ENCODE results near the gene PDE9A.

The PDE9A gene

DNA sequence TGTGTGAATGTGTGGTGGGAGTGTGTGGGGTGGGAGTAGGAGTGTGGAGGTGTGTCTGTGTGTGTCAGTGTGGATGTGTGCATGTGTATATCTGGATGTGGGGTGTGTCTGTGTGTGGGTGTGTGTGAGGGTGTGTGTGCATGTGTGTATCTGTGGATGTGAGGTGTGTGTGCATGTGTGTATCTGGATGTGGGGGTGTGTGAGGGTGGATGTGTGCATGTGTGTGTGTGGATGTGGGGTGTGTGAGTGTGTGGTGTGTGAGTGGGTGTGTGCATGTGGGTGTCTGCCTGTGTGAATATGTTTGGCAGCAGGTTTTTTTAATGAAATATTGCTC, 106.1 kb downstream of the PDE9A start:
- no peak overlapping the region for H3K4me3 ChIP-seq (ENCODE audit: low read depth in 1 of 2, low read length in 2 of 2)
- H3K79me2 ChIP-seq (ENCODE audit: insufficient read depth, low read length), result no peaks in the 10 kb centered on the region
- H3K9ac ChIP-seq (ENCODE audit: low read depth, low read length), result no peak overlapping the region
- no peak overlapping the region for H3K4me2 ChIP-seq (ENCODE audit: insufficient read depth, low read length)
- 0 out of 2 replicates have a peak, but pooled peaks cover 3% of the 10 kb centered on the region for H4K20me1 ChIP-seq (ENCODE audit: insufficient read depth, low read length)
- DNase-seq, result no peak
- no peak overlapping the region for H3K27ac ChIP-seq (ENCODE audit: low read length)
- H3K9me3 ChIP-seq (ENCODE audit: insufficient read depth, low read length, severe bottlenecking), result no peaks in the 10 kb centered on the region
- H3K36me3 ChIP-seq (ENCODE audit: insufficient read depth, low read length), result no peaks in the 10 kb centered on the region
- ATAC-seq (ENCODE audit: insufficient read depth, low read depth), result no peak
- no peaks in the 10 kb centered on the region for H3K4me1 ChIP-seq (ENCODE audit: insufficient read depth, low read length)
- TF ChIP-seq, protein P1, sequence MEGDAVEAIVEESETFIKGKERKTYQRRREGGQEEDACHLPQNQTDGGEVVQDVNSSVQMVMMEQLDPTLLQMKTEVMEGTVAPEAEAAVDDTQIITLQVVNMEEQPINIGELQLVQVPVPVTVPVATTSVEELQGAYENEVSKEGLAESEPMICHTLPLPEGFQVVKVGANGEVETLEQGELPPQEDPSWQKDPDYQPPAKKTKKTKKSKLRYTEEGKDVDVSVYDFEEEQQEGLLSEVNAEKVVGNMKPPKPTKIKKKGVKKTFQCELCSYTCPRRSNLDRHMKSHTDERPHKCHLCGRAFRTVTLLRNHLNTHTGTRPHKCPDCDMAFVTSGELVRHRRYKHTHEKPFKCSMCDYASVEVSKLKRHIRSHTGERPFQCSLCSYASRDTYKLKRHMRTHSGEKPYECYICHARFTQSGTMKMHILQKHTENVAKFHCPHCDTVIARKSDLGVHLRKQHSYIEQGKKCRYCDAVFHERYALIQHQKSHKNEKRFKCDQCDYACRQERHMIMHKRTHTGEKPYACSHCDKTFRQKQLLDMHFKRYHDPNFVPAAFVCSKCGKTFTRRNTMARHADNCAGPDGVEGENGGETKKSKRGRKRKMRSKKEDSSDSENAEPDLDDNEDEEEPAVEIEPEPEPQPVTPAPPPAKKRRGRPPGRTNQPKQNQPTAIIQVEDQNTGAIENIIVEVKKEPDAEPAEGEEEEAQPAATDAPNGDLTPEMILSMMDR (IDR thresholded peaks at IDR 0.05; ENCODE audit: borderline replicate concordance, extremely low read depth, low read length, poor library complexity, severe bottlenecking), result no peak
- no peak for TF ChIP-seq EZH2 (IDR thresholded peaks at IDR 0.05; ENCODE audit: borderline replicate concordance, low read depth, low read length, severe bottlenecking)
- H3K27me3 ChIP-seq (ENCODE audit: insufficient read depth, low read length, poor library complexity), result no peaks in the 10 kb centered on the region
- no peak overlapping the region for H2AFZ ChIP-seq (ENCODE audit: low read depth, low read length)

DNA sequence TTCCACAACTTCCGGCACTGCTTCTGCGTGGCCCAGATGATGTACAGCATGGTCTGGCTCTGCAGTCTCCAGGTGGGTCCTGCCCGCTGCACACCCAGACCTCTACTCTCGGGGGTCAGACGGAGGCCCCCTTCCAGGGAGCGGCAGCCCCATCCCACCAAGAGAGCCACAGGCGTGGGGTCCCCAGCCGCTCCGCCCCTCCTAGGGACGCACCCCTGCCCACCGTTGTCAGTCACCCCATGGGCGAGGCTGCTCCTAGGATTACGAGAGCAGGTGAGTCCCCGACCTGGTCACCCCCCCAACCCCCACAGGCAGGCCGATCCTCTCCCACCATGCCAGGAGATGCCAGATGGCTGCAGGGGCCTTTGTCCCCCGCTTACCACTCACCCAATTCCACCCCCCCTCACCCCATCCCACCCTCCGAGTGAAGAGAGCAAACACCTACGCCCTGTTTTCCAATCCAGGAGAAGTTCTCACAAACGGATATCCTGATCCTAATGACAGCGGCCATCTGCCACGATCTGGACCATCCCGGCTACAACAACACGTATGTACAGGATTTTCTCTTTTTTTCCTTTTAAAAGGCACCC, 107.0 kb downstream of the PDE9A start:
- 0 out of 2 replicates have a peak, but pooled peaks cover 3% of the 10 kb centered on the region for H4K20me1 ChIP-seq (ENCODE audit: insufficient read depth, low read length)
- H3K4me2 ChIP-seq (ENCODE audit: insufficient read depth, low read length), result no peak overlapping the region
- no peaks in the 10 kb centered on the region for H3K79me2 ChIP-seq (ENCODE audit: insufficient read depth, low read length)
- no peaks in the 10 kb centered on the region for H3K36me3 ChIP-seq (ENCODE audit: insufficient read depth, low read length)
- H3K27me3 ChIP-seq (ENCODE audit: insufficient read depth, low read length, poor library complexity), result no peaks in the 10 kb centered on the region
- no peak for DNase-seq
- no peaks in the 10 kb centered on the region for H3K4me1 ChIP-seq (ENCODE audit: insufficient read depth, low read length)
- no peak overlapping the region for H3K27ac ChIP-seq (ENCODE audit: low read length)
- no peak overlapping the region for H3K9ac ChIP-seq (ENCODE audit: low read depth, low read length)
- no peaks in the 10 kb centered on the region for H3K9me3 ChIP-seq (ENCODE audit: insufficient read depth, low read length, severe bottlenecking)
- TF ChIP-seq, protein P1 (IDR thresholded peaks at IDR 0.05; ENCODE audit: borderline replicate concordance, extremely low read depth, low read length, poor library complexity, severe bottlenecking), result no peak
- TF ChIP-seq EZH2 (IDR thresholded peaks at IDR 0.05; ENCODE audit: borderline replicate concordance, low read depth, low read length, severe bottlenecking), result no peak
- no peak for ATAC-seq (ENCODE audit: insufficient read depth, low read depth)
- no peak overlapping the region for H3K4me3 ChIP-seq (ENCODE audit: low read depth in 1 of 2, low read length in 2 of 2)
- H2AFZ ChIP-seq (ENCODE audit: low read depth, low read length), result no peak overlapping the region

DNA sequence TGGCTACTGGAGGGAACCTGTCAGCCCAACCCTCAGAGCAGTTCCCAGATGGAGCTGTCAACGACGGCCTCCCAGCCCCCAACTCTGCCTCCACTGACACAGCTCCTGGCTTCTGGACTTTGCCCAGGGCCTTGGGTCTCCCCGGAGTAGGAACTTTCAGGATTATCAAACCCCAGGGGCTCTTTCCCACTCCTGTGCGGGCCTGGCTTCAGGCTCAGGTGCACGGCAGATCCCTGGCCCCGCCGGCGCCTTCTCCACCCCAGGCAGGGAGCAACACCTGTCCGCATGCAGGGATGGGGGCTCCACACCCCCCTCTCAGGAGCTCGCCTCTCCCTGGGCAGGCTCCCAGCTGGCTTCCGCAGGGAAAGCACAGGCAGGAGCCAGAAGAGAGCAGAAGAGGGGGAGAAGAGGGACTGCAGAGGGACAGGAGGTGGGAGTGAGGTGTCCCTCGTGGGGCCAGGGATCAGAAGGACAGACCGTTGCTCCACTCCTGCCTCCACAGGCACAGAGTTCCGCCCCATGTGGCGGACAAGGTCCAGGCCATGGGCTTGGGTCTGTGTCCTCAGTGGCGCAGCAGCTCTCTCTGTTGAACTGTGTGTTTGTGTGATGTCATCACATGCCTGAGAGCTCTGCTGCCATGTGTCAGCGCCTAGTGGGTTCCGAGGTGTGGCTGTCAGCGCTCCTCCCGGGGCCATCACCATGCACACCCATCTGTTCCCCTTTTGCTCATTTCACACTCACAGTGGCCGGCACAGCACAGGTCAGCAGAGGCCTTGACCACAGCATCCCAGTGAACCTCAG, 107.7 kb downstream of the PDE9A start:
- Histone ChIP-seq H3K9me3 (ENCODE audit: insufficient read depth, low read length, severe bottlenecking) (no peaks in the 10 kb centered on the region), H3K4me3 (ENCODE audit: low read depth in 1 of 2, low read length in 2 of 2) (no peak overlapping the region), H3K4me1 (ENCODE audit: insufficient read depth, low read length) (no peaks in the 10 kb centered on the region), H3K27me3 (ENCODE audit: insufficient read depth, low read length, poor library complexity) (no peaks in the 10 kb centered on the region), H3K9ac (ENCODE audit: low read depth, low read length) (no peak overlapping the region), H3K4me2 (ENCODE audit: insufficient read depth, low read length) (no peak overlapping the region), H3K36me3 (ENCODE audit: insufficient read depth, low read length) (no peaks in the 10 kb centered on the region), H3K79me2 (ENCODE audit: insufficient read depth, low read length) (no peaks in the 10 kb centered on the region), H4K20me1 (ENCODE audit: insufficient read depth, low read length) (0 out of 2 replicates have a peak, but pooled peaks cover 3% of the 10 kb centered on the region), H2AFZ (ENCODE audit: low read depth, low read length) (no peak overlapping the region), H3K27ac (ENCODE audit: low read length) (no peak overlapping the region)
- TF ChIP-seq EZH2 (IDR thresholded peaks at IDR 0.05; ENCODE audit: borderline replicate concordance, low read depth, low read length, severe bottlenecking), result no peak
- TF ChIP-seq, protein P1 (IDR thresholded peaks at IDR 0.05; ENCODE audit: borderline replicate concordance, extremely low read depth, low read length, poor library complexity, severe bottlenecking), result no peak
- DNase-seq, result no peak
- ATAC-seq (ENCODE audit: insufficient read depth, low read depth), result no peak

Measured in DND-41 (cell line).